ENCODE results near the gene FDX1.

FDX1 gene

DNA sequence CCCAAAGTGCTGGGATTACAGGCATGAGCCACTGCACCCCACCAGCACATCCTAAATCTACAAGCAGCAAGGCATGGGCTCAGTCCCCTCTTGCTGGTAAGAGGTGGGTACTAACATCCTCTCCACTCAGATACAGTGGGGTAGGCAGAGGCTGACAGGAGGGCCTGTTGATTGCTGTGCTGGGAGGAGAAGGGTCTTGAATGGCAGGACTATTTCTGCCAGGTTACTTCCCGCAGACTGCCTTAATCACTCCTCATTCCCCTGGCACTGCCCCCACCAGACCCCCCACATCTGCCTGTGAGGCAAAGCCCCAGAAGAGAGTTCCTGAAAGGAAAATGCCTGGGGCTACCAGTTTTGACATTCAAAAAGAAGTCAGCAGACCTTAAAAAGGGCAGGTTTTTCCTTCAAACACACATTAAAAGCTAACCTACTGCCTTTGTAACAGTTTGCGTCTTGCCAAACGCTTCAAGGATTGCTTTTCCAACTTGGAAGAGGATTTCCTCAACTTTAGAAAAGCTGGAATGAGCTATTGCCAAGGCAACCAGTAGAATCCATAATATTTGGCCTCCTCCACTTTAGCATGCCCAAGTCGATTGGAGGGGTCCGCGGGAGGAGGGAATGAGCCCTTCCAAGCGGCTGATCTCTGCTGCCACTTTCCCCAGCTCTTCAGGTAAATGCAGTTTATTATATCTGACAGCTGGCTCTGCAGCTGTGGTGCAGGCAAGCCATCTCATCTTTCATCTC, 62.0 kb downstream of the FDX1 start:
- H3K23ac ChIP-seq (ENCODE audit: low read length): no peak overlapping the region
- H2AFZ ChIP-seq (ENCODE audit: insufficient read depth, low read length, poor library complexity): no peak overlapping the region
- H3K4me2 ChIP-seq (ENCODE audit: low read length): no peak overlapping the region
- H3K18ac ChIP-seq (ENCODE audit: low read length): no peak overlapping the region
- H3K27ac ChIP-seq (ENCODE audit: low read depth, low read length): no peak overlapping the region
- no peak overlapping the region for H3K4ac ChIP-seq (ENCODE audit: low read depth, low read length)
- no peak overlapping the region for H2BK120ac ChIP-seq (ENCODE audit: insufficient read depth, low read length, poor library complexity)
- H2BK5ac ChIP-seq (ENCODE audit: low read depth, low read length, poor library complexity): no peak overlapping the region
- no peak overlapping the region for H4K91ac ChIP-seq (ENCODE audit: low read depth, low read length)
- DNase-seq: peak in 1 of 2 donors; percentile 16
- no peak overlapping the region for H3K9ac ChIP-seq (ENCODE audit: low read length)
- peaks cover 3 to 4% of the 10 kb centered on the region in 2 experiments for H3K4me1 ChIP-seq (ENCODE audit: control insufficient read depth in 1 of 2, insufficient read depth in 2 of 2, low read length in 2 of 2)
- H4K12ac ChIP-seq (ENCODE audit: low read depth, low read length): no peak overlapping the region
- H2BK12ac ChIP-seq (ENCODE audit: low read length): no peak overlapping the region
- no peaks in the 10 kb centered on the region for H3K9me3 ChIP-seq (ENCODE audit: insufficient read depth, low read depth, low read length)
- no peak overlapping the region for H3K4me3 ChIP-seq (ENCODE audit: low read depth, low read length)
- no peaks in the 10 kb centered on the region for H3K79me1 ChIP-seq (ENCODE audit: low read length)
- H4K8ac ChIP-seq (ENCODE audit: low read depth, low read length): no peak overlapping the region
- H3K14ac ChIP-seq (ENCODE audit: low read length): no peak overlapping the region
- H3K36me3 ChIP-seq (ENCODE audit: control insufficient read depth in 1 of 2, insufficient read depth in 2 of 2, low read length in 2 of 2): no peaks in the 10 kb centered on the region
- no CpG with 5 or more reads among the region's 7 CpGs for WGBS (ENCODE audit: extremely low coverage, insufficient coverage, insufficient read length)
- H3K27me3 ChIP-seq (ENCODE audit: insufficient read depth, low read length): no peaks in the 10 kb centered on the region
- H2AK5ac ChIP-seq (ENCODE audit: low read length): no peak overlapping the region
- H3K79me2 ChIP-seq (ENCODE audit: control insufficient read depth, insufficient read depth, low read length, poor library complexity): no peaks in the 10 kb centered on the region

- H2BK12ac ChIP-seq (ENCODE audit: low read length): no peak overlapping the region
- no CpG with 5 or more reads among the region's 1 CpG for WGBS (ENCODE audit: extremely low coverage, insufficient coverage, insufficient read length)
- H3K4me3 ChIP-seq (ENCODE audit: low read depth, low read length): no peak overlapping the region
Measured at GRCh38 chr11:110492321-110492685, 62.6 kb downstream of the FDX1 start.

DNA sequence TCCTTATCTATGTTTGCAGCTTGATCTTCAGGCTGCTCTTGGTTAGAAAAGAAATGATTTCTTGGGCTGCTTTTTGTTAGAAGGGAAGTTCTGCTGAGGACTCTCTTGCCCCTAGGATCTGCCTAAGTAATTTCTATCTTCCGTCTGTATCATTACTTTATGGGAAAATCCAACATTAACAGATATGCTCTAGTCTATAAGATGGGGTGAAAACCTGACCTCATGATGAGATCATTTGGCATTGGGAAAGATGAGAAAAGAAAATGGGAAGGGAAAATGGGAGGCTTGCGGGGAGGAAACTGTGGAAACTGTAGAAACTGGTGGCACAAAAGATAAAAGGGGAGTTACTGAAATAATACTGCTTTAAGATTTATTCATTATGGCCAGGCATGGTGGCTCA, 63.6 kb downstream of the FDX1 start:
- no peak overlapping the region for H3K23ac ChIP-seq (ENCODE audit: low read length)
- H4K8ac ChIP-seq (ENCODE audit: low read depth, low read length): no peak overlapping the region
- H4K12ac ChIP-seq (ENCODE audit: low read depth, low read length): no peak overlapping the region
- no peaks in the 10 kb centered on the region for H3K9me3 ChIP-seq (ENCODE audit: insufficient read depth, low read depth, low read length)
- no peak overlapping the region for H2AK5ac ChIP-seq (ENCODE audit: low read length)
- H3K4me1 ChIP-seq (ENCODE audit: control insufficient read depth in 1 of 2, insufficient read depth in 2 of 2, low read length in 2 of 2): peaks cover 3 to 4% of the 10 kb centered on the region in 2 experiments
- H2BK5ac ChIP-seq (ENCODE audit: low read depth, low read length, poor library complexity): no peak overlapping the region
- no peak overlapping the region for H4K91ac ChIP-seq (ENCODE audit: low read depth, low read length)
- no peak overlapping the region for H3K4me2 ChIP-seq (ENCODE audit: low read length)
- no peak overlapping the region for H3K18ac ChIP-seq (ENCODE audit: low read length)
- H3K4me3 ChIP-seq (ENCODE audit: low read depth, low read length): no peak overlapping the region
- H2AFZ ChIP-seq (ENCODE audit: insufficient read depth, low read length, poor library complexity): no peak overlapping the region
- no peaks in the 10 kb centered on the region for H3K36me3 ChIP-seq (ENCODE audit: control insufficient read depth in 1 of 2, insufficient read depth in 2 of 2, low read length in 2 of 2)
- H3K4ac ChIP-seq (ENCODE audit: low read depth, low read length): no peak overlapping the region
- no peak for DNase-seq
- no peak overlapping the region for H3K9ac ChIP-seq (ENCODE audit: low read length)
- H2BK12ac ChIP-seq (ENCODE audit: low read length): no peak overlapping the region
- WGBS (ENCODE audit: extremely low coverage, insufficient coverage, insufficient read length): no CpG with 5 or more reads among the region's 2 CpGs
- no peak overlapping the region for H3K14ac ChIP-seq (ENCODE audit: low read length)
- no peak overlapping the region for H3K27ac ChIP-seq (ENCODE audit: low read depth, low read length)
- no peaks in the 10 kb centered on the region for H3K27me3 ChIP-seq (ENCODE audit: insufficient read depth, low read length)
- H3K79me2 ChIP-seq (ENCODE audit: control insufficient read depth, insufficient read depth, low read length, poor library complexity): no peaks in the 10 kb centered on the region
- H2BK120ac ChIP-seq (ENCODE audit: insufficient read depth, low read length, poor library complexity): no peak overlapping the region
- H3K79me1 ChIP-seq (ENCODE audit: low read length): no peaks in the 10 kb centered on the region

More at GRCh38 chr11:110492321-110492685, 62.6 kb downstream of the FDX1 start:
- Histone ChIP-seq H3K18ac (ENCODE audit: low read length) (no peak overlapping the region), H2AK5ac (ENCODE audit: low read length) (no peak overlapping the region), H3K9ac (ENCODE audit: low read length) (no peak overlapping the region), H3K4me2 (ENCODE audit: low read length) (no peak overlapping the region), H3K14ac (ENCODE audit: low read length) (no peak overlapping the region), H3K4ac (ENCODE audit: low read depth, low read length) (no peak overlapping the region), H3K79me2 (ENCODE audit: control insufficient read depth, insufficient read depth, low read length, poor library complexity) (no peaks in the 10 kb centered on the region), H2AFZ (ENCODE audit: insufficient read depth, low read length, poor library complexity) (no peak overlapping the region), H2BK120ac (ENCODE audit: insufficient read depth, low read length, poor library complexity) (no peak overlapping the region), H4K91ac (ENCODE audit: low read depth, low read length) (no peak overlapping the region), H4K12ac (ENCODE audit: low read depth, low read length) (no peak overlapping the region), H3K79me1 (ENCODE audit: low read length) (no peaks in the 10 kb centered on the region), H3K9me3 (ENCODE audit: insufficient read depth, low read depth, low read length) (no peaks in the 10 kb centered on the region), H3K27me3 (ENCODE audit: insufficient read depth, low read length) (no peaks in the 10 kb centered on the region), H3K4me1 (ENCODE audit: control insufficient read depth in 1 of 2, insufficient read depth in 2 of 2, low read length in 2 of 2) (peaks cover 3 to 4% of the 10 kb centered on the region in 2 experiments), H3K23ac (ENCODE audit: low read length) (no peak overlapping the region), H4K8ac (ENCODE audit: low read depth, low read length) (no peak overlapping the region), H2BK5ac (ENCODE audit: low read depth, low read length, poor library complexity) (no peak overlapping the region), H3K36me3 (ENCODE audit: control insufficient read depth in 1 of 2, insufficient read depth in 2 of 2, low read length in 2 of 2) (no peaks in the 10 kb centered on the region), H3K27ac (ENCODE audit: low read depth, low read length) (no peak overlapping the region)
- DNase-seq: no peak

DNA sequence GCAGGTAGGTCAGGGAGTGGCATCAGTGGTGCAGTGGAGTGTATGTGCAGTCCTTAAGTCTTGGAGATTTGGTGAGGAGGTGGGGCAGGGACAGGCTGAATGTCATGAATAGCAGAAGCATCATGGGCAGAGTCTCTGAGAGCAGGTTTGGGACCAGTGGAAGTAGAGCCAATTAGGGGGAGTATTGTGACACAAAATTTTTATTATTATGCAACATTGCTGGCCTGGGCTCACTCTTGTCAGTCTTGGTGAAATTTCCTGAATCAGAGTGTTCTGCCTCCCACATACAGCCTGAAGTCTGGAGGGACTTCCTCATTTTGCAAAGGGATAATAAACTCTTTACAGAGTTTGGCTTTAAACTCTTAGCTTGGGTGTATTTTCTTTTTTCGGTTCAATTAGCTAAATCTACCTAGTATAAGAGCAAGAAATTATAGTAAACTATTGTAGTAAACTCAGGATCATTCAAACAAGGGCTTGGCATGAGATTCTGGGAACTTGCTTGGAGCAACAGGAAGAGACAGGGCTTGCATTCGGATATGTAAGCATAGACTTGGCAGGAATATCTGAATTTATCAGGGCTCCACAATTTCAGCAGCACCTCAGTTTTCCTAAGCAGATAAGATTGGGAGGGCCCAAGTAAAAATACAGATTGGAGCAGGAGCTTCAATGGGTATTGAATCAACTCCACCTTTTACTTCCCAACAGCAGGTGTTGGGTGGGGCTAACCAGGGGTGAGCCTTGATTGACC, 67.7 kb downstream of the FDX1 start:
- no peak overlapping the region for H3K4me3 ChIP-seq (ENCODE audit: low read depth, low read length)
- no peak overlapping the region for H3K4ac ChIP-seq (ENCODE audit: low read depth, low read length)
- H2BK12ac ChIP-seq (ENCODE audit: low read length): no peak overlapping the region
- no peak overlapping the region for H3K14ac ChIP-seq (ENCODE audit: low read length)
- H3K4me2 ChIP-seq (ENCODE audit: low read length): no peak overlapping the region
- H3K9ac ChIP-seq (ENCODE audit: low read length): no peak overlapping the region
- WGBS (ENCODE audit: extremely low coverage, insufficient coverage, insufficient read length): no CpG with 5 or more reads among the region's 2 CpGs
- peaks cover 2% of the 10 kb centered on the region in 2 experiments for H3K4me1 ChIP-seq (ENCODE audit: control insufficient read depth in 1 of 2, insufficient read depth in 2 of 2, low read length in 2 of 2)
- no peaks in the 10 kb centered on the region for H3K36me3 ChIP-seq (ENCODE audit: control insufficient read depth in 1 of 2, insufficient read depth in 2 of 2, low read length in 2 of 2)
- no peaks in the 10 kb centered on the region for H3K79me2 ChIP-seq (ENCODE audit: control insufficient read depth, insufficient read depth, low read length, poor library complexity)
- no peak overlapping the region for H2AK5ac ChIP-seq (ENCODE audit: low read length)
- H3K79me1 ChIP-seq (ENCODE audit: low read length): no peaks in the 10 kb centered on the region
- H4K8ac ChIP-seq (ENCODE audit: low read depth, low read length): no peak overlapping the region
- H2BK120ac ChIP-seq (ENCODE audit: insufficient read depth, low read length, poor library complexity): no peak overlapping the region
- no peaks in the 10 kb centered on the region for H3K9me3 ChIP-seq (ENCODE audit: insufficient read depth, low read depth, low read length)
- no peak overlapping the region for H3K23ac ChIP-seq (ENCODE audit: low read length)
- no peak overlapping the region for H2AFZ ChIP-seq (ENCODE audit: insufficient read depth, low read length, poor library complexity)
- no peak overlapping the region for H3K18ac ChIP-seq (ENCODE audit: low read length)
- no peaks in the 10 kb centered on the region for H3K27me3 ChIP-seq (ENCODE audit: insufficient read depth, low read length)
- DNase-seq: peak in 1 of 2 donors; percentile 45
- H4K12ac ChIP-seq (ENCODE audit: low read depth, low read length): no peak overlapping the region
- no peak overlapping the region for H2BK5ac ChIP-seq (ENCODE audit: low read depth, low read length, poor library complexity)
- H3K27ac ChIP-seq (ENCODE audit: low read depth, low read length): no peak overlapping the region
- no peak overlapping the region for H4K91ac ChIP-seq (ENCODE audit: low read depth, low read length)
